Activated CD8-positive, alpha-beta T cell treated with anti-CD3 and anti-CD28 coated beads for 36 hours (primary cell): Measurements from ENCODE around the gene ATXN3. TPM values are rescaled to one million over a fixed set of nuclear protein-coding genes. Genes with fewer than 3 reads are reported as not detected.

Experiments used
- ATAC-seq: fragments of 200-7000 bp; cut with Tn5 transposase; one replicate; pipeline ENCODE4 v1.10.0; 2021; ENCODE audit warnings: mild to moderate bottlenecking, moderate library complexity
- CTCF ChIA-PET: fragments of 350-600 bp; sonication (Branson Sonifier 250); formaldehyde crosslinking; loops from one replicate; lab custom pipeline; 2021; ENCODE audit warnings: antibody characterized with exemption; lab: Charles Lee
- POLR2A ChIA-PET: fragments of 350-600 bp; sonication (Branson Sonifier 250); formaldehyde crosslinking; loops from one replicate; lab custom pipeline; 2021; ENCODE audit warnings: antibody characterized with exemption; lab: Charles Lee
- DNase-seq: peaks from one replicate; pipeline ENCODE4 v3.0.0-alpha.2; 2020
- H3K27ac Mint-ChIP-seq: one replicate; pipeline ENCODE4 v1.8.0; 2021; ENCODE audit warnings: mild to moderate bottlenecking, mixed read lengths
- H3K27me3 Mint-ChIP-seq: one replicate; pipeline ENCODE4 v1.8.0; 2021; ENCODE audit warnings: mixed read lengths
- H3K36me3 Mint-ChIP-seq: one replicate; pipeline ENCODE4 v1.8.0; 2021; ENCODE audit warnings: low read depth, mixed read lengths
- H3K4me1 Mint-ChIP-seq: one replicate; pipeline ENCODE4 v1.8.0; 2021; ENCODE audit warnings: low read depth, mixed read lengths
- H3K4me3 Mint-ChIP-seq: one replicate; pipeline ENCODE4 v1.8.0; 2021; ENCODE audit warnings: mild to moderate bottlenecking, moderate library complexity, mixed read lengths
- H3K9me3 Mint-ChIP-seq: one replicate; pipeline ENCODE4 v1.8.0; 2021; ENCODE audit warnings: mixed read lengths
- CTCF ChIP-seq: fragments of 200-600 bp; IDR thresholded peaks from one replicate; pipeline ENCODE4 v1.8.0; 2022; ENCODE audit warnings: antibody characterized with exemption, mild to moderate bottlenecking
- intact Hi-C: fragments of 100-400 bp; cut with micrococcal nuclease; formaldehyde crosslinking; loops from one replicate; pipeline ENCODE4 v1.10.0; 2022
- total RNA-seq, 2 experiments: library from RNA; stranded (reverse); gene quantifications; one replicate each; pipeline ENCODE4 v1.2.3, GENCODE V29; 2021

Gene ATXN3
- total RNA-seq, 2 experiments from 2014 or later, result 28.4 to 29.7 TPM

GRCh38 chr14:92099802-92100201, 6.6 kb downstream of the ATXN3 start:
- ChIA-PET CTCF (interaction anchor here (0.7 to 1.2 kb wide), 3 partner anchors 10 to 20 kb away, joined by 3 read pairs; no protein-coding TSS in a partner anchor), POLR2A (interaction anchor here (0.9 to 1.3 kb wide), 2 partner anchors 22 kb away, joined by 3 to 4 read pairs; partner anchors contain the start of genes CPSF2 and NDUFB1)
- no peak overlapping the region for H3K27ac Mint-ChIP-seq
- DNase-seq (no peak), ATAC-seq (no peak)
- intact Hi-C loops, result no loop called here
- no peaks in the 10 kb centered on the region for H3K27me3 Mint-ChIP-seq
- TF ChIP-seq CTCF, result no peak
- no peak overlapping the region for H3K4me3 Mint-ChIP-seq
- H3K4me1 Mint-ChIP-seq, result peaks cover 19% of the 10 kb centered on the region
- H3K9me3 Mint-ChIP-seq, result no peaks in the 10 kb centered on the region
- peaks cover 4% of the 10 kb centered on the region for H3K36me3 Mint-ChIP-seq

GRCh38 chr14:92093320-92093719, 13.1 kb downstream of the ATXN3 start:
- intact Hi-C loops, result no loop called here
- no peak overlapping the region for H3K27ac Mint-ChIP-seq
- no peaks in the 10 kb centered on the region for H3K27me3 Mint-ChIP-seq
- H3K9me3 Mint-ChIP-seq, result no peaks in the 10 kb centered on the region
- H3K36me3 Mint-ChIP-seq, result peaks cover 18% of the 10 kb centered on the region
- ChIA-PET POLR2A (no interaction called here), CTCF (interaction anchor here (0.6 to 0.8 kb wide), 3 partner anchors 13 to 1770 kb away, joined by 3 read pairs; partner anchors contain the start of gene ATXN3)
- peak; percentile 38 for DNase-seq
- H3K4me3 Mint-ChIP-seq, result no peak overlapping the region
- no peaks in the 10 kb centered on the region for H3K4me1 Mint-ChIP-seq
- no peak for TF ChIP-seq CTCF
- peak; percentile 47 for ATAC-seq

GRCh38 chr14:92088494-92088893, 17.9 kb downstream of the ATXN3 start:
- Mint-ChIP-seq H3K4me3 (no peak overlapping the region), H3K9me3 (no peaks in the 10 kb centered on the region), H3K36me3 (peaks cover 23% of the 10 kb centered on the region), H3K27ac (no peak overlapping the region), H3K4me1 (no peaks in the 10 kb centered on the region), H3K27me3 (no peaks in the 10 kb centered on the region)
- intact Hi-C loops, result no loop called here
- ChIA-PET CTCF (interaction anchor here (2.8 kb wide), 1 partner anchor 18 kb away, joined by 13 read pairs; the partner anchor contains the start of gene ATXN3), POLR2A (interaction anchor here (0.6 kb wide), 1 partner anchor 11 kb away, joined by 3 read pairs; no protein-coding TSS in a partner anchor)
- no peak for DNase-seq
- no peak for ATAC-seq
- TF ChIP-seq CTCF, result no peak

- no peak overlapping the region for H3K4me3 Mint-ChIP-seq
- no peaks in the 10 kb centered on the region for H3K9me3 Mint-ChIP-seq
- no peaks in the 10 kb centered on the region for H3K4me1 Mint-ChIP-seq
- peaks cover 6% of the 10 kb centered on the region for H3K36me3 Mint-ChIP-seq
- intact Hi-C loops, result no loop called here
- no peak overlapping the region for H3K27ac Mint-ChIP-seq
- ChIA-PET POLR2A (no interaction called here), CTCF (no interaction called here)
- no peaks in the 10 kb centered on the region for H3K27me3 Mint-ChIP-seq
- ATAC-seq, result no peak
- no peak for DNase-seq
- TF ChIP-seq CTCF, result no peak
These were observed 31.8 kb downstream of the ATXN3 start for GRCh38 chr14:92074555-92074954.

- no peak for DNase-seq
- no peak for TF ChIP-seq CTCF
- H3K9me3 Mint-ChIP-seq, result no peaks in the 10 kb centered on the region
- ChIA-PET POLR2A (interaction anchor here (0.7 to 0.9 kb wide), 2 partner anchors 12 to 18 kb away, joined by 3 to 4 read pairs; no protein-coding TSS in a partner anchor), CTCF (interaction anchor here (1.0 kb wide), 1 partner anchor 49 kb away, joined by 3 read pairs; no protein-coding TSS in a partner anchor)
- H3K4me1 Mint-ChIP-seq, result no peaks in the 10 kb centered on the region
- H3K27ac Mint-ChIP-seq, result no peak overlapping the region
- intact Hi-C loops, result no loop called here
- H3K36me3 Mint-ChIP-seq, result no peaks in the 10 kb centered on the region
- no peak overlapping the region for H3K4me3 Mint-ChIP-seq
- H3K27me3 Mint-ChIP-seq, result no peaks in the 10 kb centered on the region
- ATAC-seq, result no peak
These were observed 48.1 kb downstream of the ATXN3 start for GRCh38 chr14:92058006-92058917.
